ENCODE data around the gene ADTRP. TPM values are rescaled to one million over a fixed set of nuclear protein-coding genes. Genes with fewer than 3 reads are reported as not detected.
A peak's percentile ranks its signal among the peaks of the same experiment; 100 is the strongest.

ADTRP gene
- total and polyA plus RNA-seq, 10 of the 15 experiments (the other 5 are each of a cell fraction or from before 2014, with no cell fraction given), result 0.10 to 2.6 (median 2.1) TPM

GRCh38 chr6:11788043-11788442, 9.4 kb upstream of the ADTRP start (continued):
- TF ChIP-seq CEBPZ (IDR thresholded peaks at IDR 0.05; ENCODE audit: low read depth, low read length), result no peak
- TF ChIP-seq SMAD1 (IDR thresholded peaks at IDR 0.05; ENCODE audit: low read depth, partially characterized antibody), result no peak
- peak; percentile 42; the same call in 1 of the 2 replicates for TF ChIP-seq RUNX3 (IDR thresholded peaks at IDR 0.05; ENCODE audit: low read length)
- TF ChIP-seq SMC3 (IDR thresholded peaks at IDR 0.05; ENCODE audit: borderline replicate concordance, low read length), result no peak
- no peak for TF ChIP-seq REST (IDR thresholded peaks at IDR 0.05; ENCODE audit: low read depth, low read length)
- no peak for TF ChIP-seq POLR2AphosphoS2 (IDR thresholded peaks at IDR 0.05; ENCODE audit: low read depth, low read length)
- TF ChIP-seq NKRF (conservative IDR thresholded peaks at IDR 0.05), result no peak
- no peak for TF ChIP-seq NFYB (IDR thresholded peaks at IDR 0.05; ENCODE audit: insufficient read depth, low read depth, low read length)
- no peak for TF ChIP-seq CBX3 (IDR thresholded peaks at IDR 0.05; ENCODE audit: borderline replicate concordance, low read depth)
- no peak for TF ChIP-seq TCF7 (IDR thresholded peaks at IDR 0.05; ENCODE audit: borderline replicate concordance)
- no peak for TF ChIP-seq E2F4 (IDR thresholded peaks at IDR 0.05; ENCODE audit: low read depth, low read length)
- TF ChIP-seq EZH2 (IDR thresholded peaks at IDR 0.05; ENCODE audit: borderline replicate concordance, control insufficient read depth, low read depth, low read length), result no peak
- TF ChIP-seq PRDM15 (CRISPR knock-in tag; IDR thresholded peaks at IDR 0.05), result no peak
- TF ChIP-seq SPI1 (IDR thresholded peaks at IDR 0.05; ENCODE audit: borderline replicate concordance, insufficient read depth, low read depth, low read length), result no peak
- TF ChIP-seq ZNF24 (IDR thresholded peaks at IDR 0.05), result no peak
- no peak for TF ChIP-seq RELA (IDR thresholded peaks at IDR 0.05; ENCODE audit: borderline replicate concordance, partially characterized antibody)
